C4-2B (cell line): ENCODE data around the gene CACNA2D3.

Experiments used
- CTCF ChIP-seq: fragments of 450-650 bp; conservative IDR thresholded peaks from 2 replicates; pipeline ENCODE4 v1.5.1; 2017; ENCODE audit warnings: mild to moderate bottlenecking
- ZFX ChIP-seq: fragments of 450-650 bp; IDR thresholded peaks from 2 replicates; pipeline ENCODE4 v1.6.1; 2017

GRCh38 chr3:54888873-54889272, 766.5 kb downstream of the CACNA2D3 start:
- TF ChIP-seq CTCF (no peak), ZFX (no peak)
